HG03159 (cell line): ENCODE results near the gene FBXL17.
"Not testable (repeated sequence)": the region's sequence is repeated elsewhere in the genome, so short reads cannot be mapped to it uniquely, and the experiment has no call there.

Source experiments
- ATAC-seq: cut with Tn5 transposase; IDR thresholded peaks from one replicate; pipeline ENCODE4 v1.9.1; 2021; ENCODE audit warnings: mild to moderate bottlenecking, moderate library complexity; ENCODE audit not compliant: unreplicated experiment

The FBXL17 gene

GRCh38 chr5:108381954-108382783 lies at the start of gene FBXL17:
TSS of gene FBXL17 (minus strand) at chr5:108382098.
- peak; percentile 71 for ATAC-seq

DNA sequence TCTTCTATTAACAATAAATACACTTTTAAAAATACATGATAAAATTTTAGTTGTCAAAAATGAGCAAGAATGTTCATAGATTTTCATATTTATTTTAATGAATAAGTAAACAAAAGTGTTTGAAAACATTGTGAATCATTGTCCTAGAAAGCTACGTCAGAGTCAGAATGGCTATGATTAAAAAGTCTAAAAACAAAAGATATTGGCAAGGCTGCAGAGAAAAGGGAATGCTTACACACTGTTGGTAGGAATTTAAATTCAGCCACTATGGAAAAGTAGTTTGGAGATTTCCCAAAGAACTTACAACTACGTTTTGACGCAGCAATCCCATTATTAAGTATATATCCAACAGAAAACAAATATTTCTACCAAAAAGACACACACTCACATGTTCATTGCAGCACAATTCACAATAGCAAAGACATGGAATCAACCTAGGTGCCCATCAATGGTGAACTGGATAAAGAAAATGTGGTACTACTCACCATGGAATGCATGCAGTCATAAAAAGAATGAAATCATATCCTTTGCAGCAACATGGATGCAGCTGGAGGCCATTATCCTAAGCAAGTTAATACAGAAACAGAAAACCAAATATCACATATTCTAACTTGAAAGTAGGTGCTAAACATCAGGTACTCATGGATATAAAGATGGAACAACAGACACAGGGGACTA lies 49.2 kb upstream of the FBXL17 start:
- no peak for ATAC-seq

- ATAC-seq = no peak
Observed at GRCh38 chr5:108421713-108422112, 39.8 kb upstream of the FBXL17 start.

DNA sequence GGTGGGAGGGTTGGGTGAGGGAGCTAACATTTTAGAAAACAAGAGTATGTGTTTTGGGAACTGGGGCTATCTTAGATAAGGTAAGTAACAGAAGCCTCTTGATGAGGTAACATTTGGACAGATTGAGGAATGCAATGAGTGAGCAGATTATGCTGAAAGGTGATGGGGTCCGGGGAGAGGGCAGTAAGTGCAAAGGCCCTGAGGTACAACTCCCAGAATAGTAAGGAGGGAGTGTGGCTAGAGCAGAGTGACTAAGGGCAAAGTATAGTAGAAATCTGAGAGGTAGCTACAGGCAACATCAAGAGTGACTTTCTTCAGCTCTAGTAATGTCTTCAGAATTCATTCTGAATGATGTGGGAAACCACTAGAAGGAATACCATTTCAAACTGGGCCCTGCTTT lies 38.9 kb upstream of the FBXL17 start:
- ATAC-seq = no peak

- ATAC-seq = no peak
Observed at GRCh38 chr5:108420158-108420557, 38.3 kb upstream of the FBXL17 start.

- no peak for ATAC-seq
Observed at GRCh38 chr5:108418197-108418596, 36.3 kb upstream of the FBXL17 start.

- ATAC-seq = no peak
Observed at GRCh38 chr5:108417166-108417670, 35.3 kb upstream of the FBXL17 start.

GRCh38 chr5:108415726-108416125 lies 33.8 kb upstream of the FBXL17 start:
- no peak for ATAC-seq

DNA sequence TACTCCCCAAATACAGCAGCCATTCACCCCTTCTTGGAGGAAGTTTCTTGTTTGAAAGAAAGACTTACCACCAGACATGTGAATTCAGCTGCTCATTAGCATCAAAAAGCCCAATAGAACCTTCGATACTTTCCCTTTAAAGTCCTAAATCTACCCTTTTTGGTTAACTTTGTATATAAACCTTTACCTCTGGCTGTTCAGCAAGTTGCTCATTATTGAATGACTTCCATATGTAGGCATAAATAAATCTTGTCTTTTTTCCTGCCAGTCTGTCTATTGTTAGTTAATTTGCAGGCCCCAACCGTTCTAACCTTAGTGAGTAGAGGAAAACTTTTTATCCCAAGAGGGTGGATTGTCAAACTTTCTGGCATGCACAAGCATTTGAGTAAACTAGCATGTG lies 27.9 kb upstream of the FBXL17 start:
- no peak for ATAC-seq

GRCh38 chr5:108405201-108405600 lies 23.3 kb upstream of the FBXL17 start:
- ATAC-seq = not testable (repeated sequence)

- no peak for ATAC-seq
Observed at GRCh38 chr5:108398964-108399363, 17.1 kb upstream of the FBXL17 start.

DNA sequence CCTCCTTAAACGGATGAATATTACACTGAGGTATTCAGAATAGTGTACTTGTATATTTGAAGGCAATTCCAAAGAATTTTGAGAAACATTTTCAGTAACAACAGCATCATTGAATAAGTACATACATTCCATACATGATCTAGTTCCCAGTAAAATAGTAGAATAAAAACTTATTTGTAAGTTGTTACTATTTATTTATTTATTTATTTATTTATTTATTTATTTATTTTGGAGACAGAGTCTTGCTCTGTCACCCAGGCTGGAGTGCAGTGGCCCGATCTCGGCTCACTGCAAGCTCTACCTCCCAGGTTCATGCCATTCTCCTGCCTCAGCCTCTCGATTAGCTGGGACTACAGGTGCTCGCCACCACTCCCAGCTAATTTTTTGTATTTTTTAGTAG lies 14.9 kb upstream of the FBXL17 start:
- not testable (repeated sequence) for ATAC-seq

GRCh38 chr5:108387758-108388157 lies 5.9 kb upstream of the FBXL17 start:
- no peak for ATAC-seq

- no peak for ATAC-seq
Observed at GRCh38 chr5:108386345-108387061, 4.6 kb upstream of the FBXL17 start.

- no peak for ATAC-seq
Observed at GRCh38 chr5:108384741-108385140, 2.8 kb upstream of the FBXL17 start.

- no peak for ATAC-seq
Observed at GRCh38 chr5:108382784-108383330, 959 bp upstream of the FBXL17 start.

DNA sequence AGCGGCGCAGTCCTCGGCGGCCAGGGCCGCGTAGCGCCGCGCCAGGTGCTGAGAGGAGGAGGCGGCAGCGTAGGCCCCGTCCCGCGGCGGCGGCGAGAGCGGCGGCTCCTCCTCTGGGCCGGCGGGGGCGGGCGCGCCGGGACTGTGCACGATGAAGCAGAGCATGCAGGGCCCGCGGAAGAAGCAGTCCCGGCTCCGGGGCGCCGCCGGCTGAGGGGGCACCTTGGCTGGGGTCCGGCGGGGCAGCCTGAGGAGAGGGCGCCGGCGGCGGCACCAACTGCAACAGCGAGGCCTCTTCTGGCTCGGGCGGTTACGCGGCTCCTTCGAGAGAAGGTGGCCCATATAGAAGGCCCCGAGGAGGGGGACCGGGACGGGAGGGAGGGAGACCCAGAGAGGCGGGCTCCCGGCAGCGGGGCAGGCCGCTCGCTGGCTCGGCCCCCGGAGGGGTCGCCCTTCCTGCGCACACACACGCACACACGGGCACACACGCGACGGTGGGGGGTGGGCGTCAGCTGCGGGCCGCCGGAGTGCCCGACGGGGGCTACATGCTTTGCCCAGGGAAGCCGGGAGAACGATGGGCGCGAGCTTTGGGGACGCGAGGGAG lies 446 bp downstream of the FBXL17 start:
- peak; percentile 54 for ATAC-seq

GRCh38 chr5:108380531-108381349 lies 1.2 kb downstream of the FBXL17 start:
- peak; percentile 27 for ATAC-seq

DNA sequence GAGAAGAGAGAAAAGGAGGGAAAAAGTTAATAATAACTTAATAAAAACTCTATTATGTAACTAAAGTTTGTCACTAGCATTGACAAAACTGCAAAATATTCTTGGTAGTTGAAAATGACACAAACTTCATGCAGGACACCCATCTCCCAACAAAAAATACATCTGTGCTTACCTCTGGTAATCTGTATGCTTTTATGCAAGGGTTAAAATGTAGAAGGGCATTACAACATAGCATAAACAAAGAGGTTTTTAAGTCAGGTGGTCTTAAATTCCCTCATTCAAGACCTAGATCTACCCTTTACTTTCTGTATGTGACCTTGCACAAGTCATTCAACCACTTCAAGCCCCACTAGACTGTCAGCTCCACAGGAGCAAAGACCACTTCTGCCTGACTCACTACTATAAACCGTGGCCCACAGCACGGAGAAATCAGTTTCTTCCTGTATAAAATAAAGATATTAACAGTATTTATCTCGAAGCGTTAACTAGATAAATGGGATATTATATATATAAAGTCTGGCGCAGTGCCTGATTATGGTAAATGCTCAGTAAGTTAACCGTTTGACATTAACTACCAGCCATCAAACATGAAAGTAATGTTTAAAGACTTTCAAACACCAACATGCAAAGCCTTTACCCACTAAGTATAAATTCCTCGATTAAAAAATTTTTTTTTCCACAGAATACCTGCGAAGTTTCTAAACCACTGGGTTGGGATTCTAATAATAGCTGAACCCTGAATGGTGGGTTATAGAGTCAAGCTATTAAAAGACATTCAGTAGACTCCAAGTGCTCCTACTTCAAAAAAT lies 2.0 kb downstream of the FBXL17 start:
- ATAC-seq = no peak
